Pancreas (tissue), 10 donors: ENCODE results near the gene ZBTB47. TPM values are rescaled to one million over a fixed set of nuclear protein-coding genes. Genes with fewer than 3 reads are reported as not detected.
A peak's percentile ranks its signal among the peaks of the same experiment; 100 is the strongest.

Experiments
- ATAC-seq, 4 donors: fragments of 200-7000 bp; cut with Tn5 transposase; one replicate each; pipeline versions ENCODE4 v1.8.0 to v1.9.1; 2020; ENCODE audit warnings: mild to moderate bottlenecking in 4 of 4, moderate library complexity in 4 of 4
- DNase-seq, 6 donors: peaks; one replicate each; pipeline ENCODE4 v3.0.0-alpha.2; 2020
- FAIRE-seq: peaks from 2 replicates; lab custom pipeline; 2012; peaks lifted over from hg19 to GRCh38; lab: Jason Lieb, UNC
- H3K27ac ChIP-seq, 4 donors: fragments of 200-600 bp; sonication (generic); 1 replicate in 3 of 4; 2 replicates in 1 of 4; pipeline versions ENCODE4 v1.5.0 to v1.8.0; 2020
- H3K27me3 ChIP-seq, 4 donors: fragments of 200-600 bp; one replicate each; pipeline ENCODE4 v1.8.0; 2021
- H3K36me3 ChIP-seq, 3 donors: fragments of 200-600 bp; sonication (generic) in 1 of 3; one replicate each; pipeline versions ENCODE4 v1.5.0 to v1.8.0; 2020 to 2021
- H3K4me1 ChIP-seq, 3 donors: fragments of 200-600 bp; one replicate each; pipeline ENCODE4 v1.8.0; 2021
- H3K4me3 ChIP-seq, 4 donors: fragments of 200-600 bp; sonication (generic) in 2 of 4; one replicate each; pipeline versions ENCODE4 v1.5.0 to v1.8.0; 2020 to 2021
- H3K9me3 ChIP-seq, 4 donors: fragments of 200-600 bp; one replicate each; pipeline ENCODE4 v1.8.0; 2021
- CTCF ChIP-seq, 4 donors: fragments of 200-600 bp; sonication (generic) in 3 of 4; IDR thresholded peaks; one replicate each; pipeline versions ENCODE4 v1.5.0 to v1.8.0; 2021; ENCODE audit warnings: antibody characterized with exemption in 4 of 4
- WGBS, 2 donors: extraction: QIAGEN DNeasy Blood & Tissue Kit; methylation state at CpG; one replicate each; pipeline ENCODE4 v1.1.7; 2013; 5-methylcytosine and 5-hydroxymethylcytosine counted together
- intact Hi-C, 3 donors: fragments of 100-400 bp; cut with DNase I; formaldehyde crosslinking; loops; one replicate each; pipeline versions ENCODE4 v1.11.1 to v1.14.2; 2022
- polyA plus RNA-seq, 2 donors: library from polyadenylated mRNA; stranded (reverse); fragments of 200-250 nt; gene quantifications; one replicate each; pipeline ENCODE4 v1.2.3, GENCODE V29; 2013
- total RNA-seq, 6 donors: library from RNA; stranded (reverse); fragmentation: NEBNext Ultra II Directional in 4 of 6; extraction: Animal tissue kit (Norgen Biotek cat#: 25700) in 4 of 6; gene quantifications; one replicate each; pipeline versions ENCODE4 v1.2.1 to v1.2.4, GENCODE V29; 2021 to 2023
- donor health status: healthy with polysubstance abuse.
- donor health status: DM: no; HTN: no; CAD: no; lungs with moderate emphysema.
- donor health status: DM: no; HTN: no; CAD: no.
- donor health status: control.
- donor health status: control.
- donor health status: Bipolar disorder and iron deficiency.
- donor health status: DM: yes; HTN: yes; CAD: no.
- donor health status: DM: no; HTN: no; CAD: no.
- donor health status: DM: no; HTN: no; CAD: no.
- donor health status: DM: yes; HTN: yes; CAD: no.

Gene ZBTB47
- total and polyA plus RNA-seq, 8 donors, result 7.9 to 13.6 (median 10.2) TPM

- peaks cover 0 to 5% (median 0%) of the 10 kb centered on the region in 3 donors for H3K36me3 ChIP-seq
- TF ChIP-seq CTCF (IDR thresholded peaks at IDR 0.05), result no peak
- H3K4me3 ChIP-seq, result no peak overlapping the region
- no peak overlapping the region for H3K27ac ChIP-seq
- FAIRE-seq, result no peak
- H3K9me3 ChIP-seq, result no peaks in the 10 kb centered on the region
- H3K4me1 ChIP-seq, result peaks cover 0 to 3% (median 0%) of the 10 kb centered on the region in 3 donors
- peak in 2 of 6 donors; percentile 40 to 69 for DNase-seq
- no peak for ATAC-seq
- H3K27me3 ChIP-seq, result no peaks in the 10 kb centered on the region
- WGBS, 2 donors, result 79 to 82% methylated on average over 25 of the region's 25 CpGs
- intact Hi-C loops, result no loop called here
Measured at GRCh38 chr3:42659451-42660130, 6.1 kb downstream of the ZBTB47 start.

- H3K27ac ChIP-seq, result no peak overlapping the region
Measured at GRCh38 chr3:42660131-42660715, 6.7 kb downstream of the ZBTB47 start.

GRCh38 chr3:42660898-42661297, 7.4 kb downstream of the ZBTB47 start:
- FAIRE-seq (no peak), ATAC-seq (no peak), DNase-seq (peak in 1 of 6 donors; percentile 8)
- intact Hi-C loops, result no loop called here
- no peak overlapping the region for H3K27ac ChIP-seq
- no peak for TF ChIP-seq CTCF (IDR thresholded peaks at IDR 0.05)
- H3K9me3 ChIP-seq, result no peaks in the 10 kb centered on the region
- 78 to 81% methylated on average over 4 of the region's 4 CpGs for WGBS, 2 donors
- no peak overlapping the region for H3K4me3 ChIP-seq
- peaks cover 0 to 5% (median 0%) of the 10 kb centered on the region in 3 donors for H3K36me3 ChIP-seq
- no peaks in the 10 kb centered on the region for H3K27me3 ChIP-seq
- H3K4me1 ChIP-seq, result no peaks in the 10 kb centered on the region

More at GRCh38 chr3:42660131-42660715, 6.7 kb downstream of the ZBTB47 start:
- H3K36me3 ChIP-seq, result peaks cover 0 to 5% (median 0%) of the 10 kb centered on the region in 3 donors
- no peaks in the 10 kb centered on the region for H3K27me3 ChIP-seq
- WGBS, 2 donors, result 53 to 57% methylated on average over 6 of the region's 6 CpGs
- intact Hi-C loops, result no loop called here
- TF ChIP-seq CTCF (IDR thresholded peaks at IDR 0.05), result no peak
- ATAC-seq (no peak), FAIRE-seq (no peak), DNase-seq (peak in 1 of 6 donors; percentile 63)
- peaks cover 0 to under 1% (median 0%) of the 10 kb centered on the region in 3 donors for H3K4me1 ChIP-seq
- no peak overlapping the region for H3K4me3 ChIP-seq
- H3K9me3 ChIP-seq, result no peaks in the 10 kb centered on the region

- no peak for FAIRE-seq
- no peaks in the 10 kb centered on the region for H3K27me3 ChIP-seq
- intact Hi-C loops, result no loop called here
- DNase-seq, result no peak
- H3K36me3 ChIP-seq, result peaks cover 0 to 5% (median 0%) of the 10 kb centered on the region in 3 donors
- H3K4me1 ChIP-seq, result no peaks in the 10 kb centered on the region
- H3K4me3 ChIP-seq, result no peak overlapping the region
- no peaks in the 10 kb centered on the region for H3K9me3 ChIP-seq
- no peak for TF ChIP-seq CTCF (IDR thresholded peaks at IDR 0.05)
- ATAC-seq, result no peak
- no peak overlapping the region for H3K27ac ChIP-seq
- 78 to 87% methylated on average over 5 of the region's 5 CpGs for WGBS, 2 donors
Measured at GRCh38 chr3:42661593-42662022, 8.1 kb downstream of the ZBTB47 start.
